ENCODE data around the gene IFNA13. TPM values are rescaled to one million over a fixed set of nuclear protein-coding genes. Genes with fewer than 3 reads are reported as not detected.

IFNA13 gene
- total and polyA plus RNA-seq, 2 experiments from 2014 or later = not detected

- Histone ChIP-seq H3K79me2 (replicated peaks; ENCODE audit: insufficient read depth) (no peaks in the 10 kb centered on the region), H3K4me3 (no peak within 1 kb of the TSS), H3K4me1 (ENCODE audit: insufficient read depth) (no peaks in the 10 kb centered on the region), H3F3A (replicated peaks; ENCODE audit: low read depth) (no peaks in the 10 kb centered on the region), H2AFZ (no peak within 1 kb of the TSS), H3K4me2 (no peak within 1 kb of the TSS), H3K27me3 (ENCODE audit: insufficient read depth) (peaks cover under 1% of the 10 kb centered on the region), H3K9me2 (ENCODE audit: insufficient read depth) (no peaks in the 10 kb centered on the region; the same call in 1 of the 2 replicates), H3K36me3 (ENCODE audit: insufficient read depth) (no peaks in the 10 kb centered on the region), H4K20me1 (replicated peaks; ENCODE audit: insufficient read depth) (no peaks in the 10 kb centered on the region), H3K27ac (ENCODE audit: low read depth) (no peak within 1 kb of the TSS)
- peaks cover 3% of the 10 kb centered on the region for H3K4me1 Mint-ChIP-seq
- peaks cover 4% of the 10 kb centered on the region for H3K27me3 Mint-ChIP-seq (ENCODE audit: insufficient read depth, low read depth, poor library complexity)
- no peak within 1 kb of the TSS for H3K4me3 Mint-ChIP-seq
- H3K9me3 Mint-ChIP-seq = no peaks in the 10 kb centered on the region
- ATAC-seq (no peak), DNase-seq (ENCODE audit: low spot score) (no peak)
- TF ChIP-seq POLR2AphosphoS5 (IDR thresholded peaks at IDR 0.05; ENCODE audit: low read depth) = no peak
- no peak for TF ChIP-seq STAT1 (IDR thresholded peaks at IDR 0.05; ENCODE audit: unreplicated experiment)
- TF ChIP-seq REST (IDR thresholded peaks at IDR 0.05; ENCODE audit: unreplicated experiment) = no peak
- TF ChIP-seq, protein P1, sequence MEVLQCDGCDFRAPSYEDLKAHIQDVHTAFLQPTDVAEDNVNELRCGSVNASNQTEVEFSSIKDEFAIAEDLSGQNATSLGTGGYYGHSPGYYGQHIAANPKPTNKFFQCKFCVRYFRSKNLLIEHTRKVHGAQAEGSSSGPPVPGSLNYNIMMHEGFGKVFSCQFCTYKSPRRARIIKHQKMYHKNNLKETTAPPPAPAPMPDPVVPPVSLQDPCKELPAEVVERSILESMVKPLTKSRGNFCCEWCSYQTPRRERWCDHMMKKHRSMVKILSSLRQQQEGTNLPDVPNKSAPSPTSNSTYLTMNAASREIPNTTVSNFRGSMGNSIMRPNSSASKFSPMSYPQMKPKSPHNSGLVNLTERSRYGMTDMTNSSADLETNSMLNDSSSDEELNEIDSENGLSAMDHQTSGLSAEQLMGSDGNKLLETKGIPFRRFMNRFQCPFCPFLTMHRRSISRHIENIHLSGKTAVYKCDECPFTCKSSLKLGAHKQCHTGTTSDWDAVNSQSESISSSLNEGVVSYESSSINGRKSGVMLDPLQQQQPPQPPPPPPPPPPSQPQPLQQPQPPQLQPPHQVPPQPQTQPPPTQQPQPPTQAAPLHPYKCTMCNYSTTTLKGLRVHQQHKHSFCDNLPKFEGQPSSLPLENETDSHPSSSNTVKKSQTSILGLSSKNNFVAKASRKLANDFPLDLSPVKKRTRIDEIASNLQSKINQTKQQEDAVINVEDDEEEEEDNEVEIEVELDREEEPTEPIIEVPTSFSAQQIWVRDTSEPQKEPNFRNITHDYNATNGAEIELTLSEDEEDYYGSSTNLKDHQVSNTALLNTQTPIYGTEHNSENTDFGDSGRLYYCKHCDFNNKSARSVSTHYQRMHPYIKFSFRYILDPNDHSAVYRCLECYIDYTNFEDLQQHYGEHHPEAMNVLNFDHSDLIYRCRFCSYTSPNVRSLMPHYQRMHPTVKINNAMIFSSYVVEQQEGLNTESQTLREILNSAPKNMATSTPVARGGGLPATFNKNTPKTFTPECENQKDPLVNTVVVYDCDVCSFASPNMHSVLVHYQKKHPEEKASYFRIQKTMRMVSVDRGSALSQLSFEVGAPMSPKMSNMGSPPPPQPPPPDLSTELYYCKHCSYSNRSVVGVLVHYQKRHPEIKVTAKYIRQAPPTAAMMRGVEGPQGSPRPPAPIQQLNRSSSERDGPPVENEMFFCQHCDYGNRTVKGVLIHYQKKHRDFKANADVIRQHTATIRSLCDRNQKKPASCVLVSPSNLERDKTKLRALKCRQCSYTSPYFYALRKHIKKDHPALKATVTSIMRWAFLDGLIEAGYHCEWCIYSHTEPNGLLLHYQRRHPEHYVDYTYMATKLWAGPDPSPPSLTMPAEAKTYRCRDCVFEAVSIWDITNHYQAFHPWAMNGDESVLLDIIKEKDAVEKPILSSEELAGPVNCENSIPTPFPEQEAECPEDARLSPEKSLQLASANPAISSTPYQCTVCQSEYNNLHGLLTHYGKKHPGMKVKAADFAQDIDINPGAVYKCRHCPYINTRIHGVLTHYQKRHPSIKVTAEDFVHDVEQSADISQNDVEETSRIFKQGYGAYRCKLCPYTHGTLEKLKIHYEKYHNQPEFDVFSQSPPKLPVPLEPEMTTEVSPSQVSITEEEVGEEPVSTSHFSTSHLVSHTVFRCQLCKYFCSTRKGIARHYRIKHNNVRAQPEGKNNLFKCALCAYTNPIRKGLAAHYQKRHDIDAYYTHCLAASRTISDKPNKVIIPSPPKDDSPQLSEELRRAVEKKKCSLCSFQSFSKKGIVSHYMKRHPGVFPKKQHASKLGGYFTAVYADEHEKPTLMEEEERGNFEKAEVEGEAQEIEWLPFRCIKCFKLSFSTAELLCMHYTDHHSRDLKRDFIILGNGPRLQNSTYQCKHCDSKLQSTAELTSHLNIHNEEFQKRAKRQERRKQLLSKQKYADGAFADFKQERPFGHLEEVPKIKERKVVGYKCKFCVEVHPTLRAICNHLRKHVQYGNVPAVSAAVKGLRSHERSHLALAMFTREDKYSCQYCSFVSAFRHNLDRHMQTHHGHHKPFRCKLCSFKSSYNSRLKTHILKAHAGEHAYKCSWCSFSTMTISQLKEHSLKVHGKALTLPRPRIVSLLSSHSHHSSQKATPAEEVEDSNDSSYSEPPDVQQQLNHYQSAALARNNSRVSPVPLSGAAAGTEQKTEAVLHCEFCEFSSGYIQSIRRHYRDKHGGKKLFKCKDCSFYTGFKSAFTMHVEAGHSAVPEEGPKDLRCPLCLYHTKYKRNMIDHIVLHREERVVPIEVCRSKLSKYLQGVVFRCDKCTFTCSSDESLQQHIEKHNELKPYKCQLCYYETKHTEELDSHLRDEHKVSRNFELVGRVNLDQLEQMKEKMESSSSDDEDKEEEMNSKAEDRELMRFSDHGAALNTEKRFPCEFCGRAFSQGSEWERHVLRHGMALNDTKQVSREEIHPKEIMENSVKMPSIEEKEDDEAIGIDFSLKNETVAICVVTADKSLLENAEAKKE (CRISPR knock-in tag; IDR thresholded peaks at IDR 0.05) = no peak
- no peak for TF ChIP-seq JUNB (IDR thresholded peaks at IDR 0.05; ENCODE audit: unreplicated experiment)
- TF ChIP-seq, protein P2, sequence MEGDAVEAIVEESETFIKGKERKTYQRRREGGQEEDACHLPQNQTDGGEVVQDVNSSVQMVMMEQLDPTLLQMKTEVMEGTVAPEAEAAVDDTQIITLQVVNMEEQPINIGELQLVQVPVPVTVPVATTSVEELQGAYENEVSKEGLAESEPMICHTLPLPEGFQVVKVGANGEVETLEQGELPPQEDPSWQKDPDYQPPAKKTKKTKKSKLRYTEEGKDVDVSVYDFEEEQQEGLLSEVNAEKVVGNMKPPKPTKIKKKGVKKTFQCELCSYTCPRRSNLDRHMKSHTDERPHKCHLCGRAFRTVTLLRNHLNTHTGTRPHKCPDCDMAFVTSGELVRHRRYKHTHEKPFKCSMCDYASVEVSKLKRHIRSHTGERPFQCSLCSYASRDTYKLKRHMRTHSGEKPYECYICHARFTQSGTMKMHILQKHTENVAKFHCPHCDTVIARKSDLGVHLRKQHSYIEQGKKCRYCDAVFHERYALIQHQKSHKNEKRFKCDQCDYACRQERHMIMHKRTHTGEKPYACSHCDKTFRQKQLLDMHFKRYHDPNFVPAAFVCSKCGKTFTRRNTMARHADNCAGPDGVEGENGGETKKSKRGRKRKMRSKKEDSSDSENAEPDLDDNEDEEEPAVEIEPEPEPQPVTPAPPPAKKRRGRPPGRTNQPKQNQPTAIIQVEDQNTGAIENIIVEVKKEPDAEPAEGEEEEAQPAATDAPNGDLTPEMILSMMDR (conservative IDR thresholded peaks at IDR 0.05; ENCODE audit: low read depth in 2 of 2) = no peak
- TF ChIP-seq EZH2phosphoT487 (IDR thresholded peaks at IDR 0.05; ENCODE audit: unreplicated experiment) = no peak
- TF ChIP-seq NANOG (IDR thresholded peaks at IDR 0.05; ENCODE audit: borderline replicate concordance) = no peak
- TF ChIP-seq CREB1 (CRISPR knock-in tag; IDR thresholded peaks at IDR 0.05; ENCODE audit: low read depth) = no peak
- no peak for TF ChIP-seq ETS1 (IDR thresholded peaks at IDR 0.05)
- no peak for TF ChIP-seq EZH2 (IDR thresholded peaks at IDR 0.05; ENCODE audit: low read depth, unreplicated experiment)
- TF ChIP-seq ZNF114 (CRISPR knock-in tag; IDR thresholded peaks at IDR 0.05) = no peak
- TF ChIP-seq ZNF331 (CRISPR knock-in tag; IDR thresholded peaks at IDR 0.05; ENCODE audit: low read depth) = no peak
- no peaks in the 10 kb centered on the region for H3K36me3 Mint-ChIP-seq (ENCODE audit: low read depth)
- no peak within 1 kb of the TSS for H3K27ac Mint-ChIP-seq
These were observed 41.0 kb upstream of the IFNA13 start, which contains the start of gene IFNA8 for GRCh38 chr9:21408817-21409216. TSS of gene IFNA8 (plus strand) at chr9:21409117. CDS start at chr9:21409177, 60 bp downstream.
